OCI-LY1 (cell line): ENCODE results near the gene INTS15.

ENCODE experiments used
- H2AFZ ChIP-seq: fragments of 200-600 bp; sonication (generic), shearing (Covaris generic); 2 replicates; pipeline ENCODE4 v1.6.0; 2014; ENCODE audit warnings: antibody characterized with exemption, mild to moderate bottlenecking, low read length
- H3F3A ChIP-seq: fragments of 200-600 bp; sonication (generic), shearing (Covaris generic); 2 replicates; pipeline ENCODE4 v1.6.0; 2014; ENCODE audit warnings: mild to moderate bottlenecking, antibody characterized with exemption, low read length, moderate library complexity; ENCODE audit not compliant: insufficient read depth
- H3K27ac ChIP-seq: fragments of 200-600 bp; sonication (generic); 2 replicates; pipeline ENCODE4 v1.5.1; 2014; ENCODE audit warnings: low read length, mixed run types, mild to moderate bottlenecking, low read depth; ENCODE audit not compliant: poor library complexity, severe bottlenecking
- H3K27me3 ChIP-seq: fragments of 200-600 bp; sonication (generic); 2 replicates; pipeline ENCODE4 v1.6.0; 2014; ENCODE audit warnings: antibody characterized with exemption, mild to moderate bottlenecking, low read length, moderate library complexity; ENCODE audit not compliant: insufficient read depth
- H3K36me3 ChIP-seq: fragments of 200-600 bp; sonication (generic); 2 replicates; pipeline ENCODE4 v1.6.1; 2014; ENCODE audit warnings: mild to moderate bottlenecking, antibody characterized with exemption, low read length, moderate library complexity, mixed read lengths; ENCODE audit not compliant: insufficient read depth
- H3K4me1 ChIP-seq: fragments of 200-600 bp; sonication (generic); 2 replicates; pipeline ENCODE4 v1.5.1; 2014; ENCODE audit warnings: mild to moderate bottlenecking, low read length, moderate library complexity; ENCODE audit not compliant: insufficient read depth, severe bottlenecking
- H3K4me2 ChIP-seq: fragments of 200-600 bp; sonication (generic), shearing (Covaris generic); 2 replicates; pipeline ENCODE4 v1.6.1; 2014; ENCODE audit warnings: low read length
- H3K4me3 ChIP-seq: fragments of 200-600 bp; sonication (generic); 2 replicates; pipeline ENCODE4 v1.5.1; 2014; ENCODE audit warnings: low read length, low read depth, mild to moderate bottlenecking, mixed read lengths; ENCODE audit not compliant: poor library complexity, severe bottlenecking
- H3K79me2 ChIP-seq: fragments of 200-600 bp; shearing (Covaris generic); 2 replicates; pipeline ENCODE4 v1.6.1; 2016; ENCODE audit warnings: mixed run types, low read length, mixed read lengths; ENCODE audit not compliant: insufficient read depth
- H3K9ac ChIP-seq: fragments of 200-600 bp; sonication (generic), shearing (Covaris generic); 2 replicates; pipeline ENCODE4 v1.6.1; 2014; ENCODE audit warnings: mild to moderate bottlenecking, low read length, mixed read lengths
- H3K9me2 ChIP-seq: fragments of 200-600 bp; sonication (generic), shearing (Covaris generic); 2 replicates; pipeline ENCODE4 v1.6.1; 2014; ENCODE audit warnings: low read depth, mild to moderate bottlenecking, low read length, mixed read lengths
- H3K9me3 ChIP-seq: fragments of 200-600 bp; shearing (Covaris generic); 2 replicates; pipeline ENCODE4 v1.6.1; 2014; ENCODE audit warnings: low read length, mixed read lengths
- H4K20me1 ChIP-seq: fragments of 200-600 bp; sonication (generic), shearing (Covaris generic); 2 replicates; pipeline ENCODE4 v1.6.0; 2016; ENCODE audit warnings: mild to moderate bottlenecking, low read length; ENCODE audit not compliant: insufficient read depth
- CTCF ChIP-seq: fragments of 200-600 bp; sonication (generic), shearing (Covaris generic); IDR thresholded peaks from 2 replicates; pipeline ENCODE4 v1.5.1; 2017; ENCODE audit warnings: mild to moderate bottlenecking, antibody characterized with exemption, low read length, moderate library complexity, mixed read lengths
- EZH2 ChIP-seq: fragments of 200-600 bp; sonication (generic), shearing (Covaris generic); IDR thresholded peaks from 2 replicates; pipeline ENCODE4 v1.8.0; 2017; ENCODE audit warnings: borderline replicate concordance, mixed run types, mild to moderate bottlenecking, antibody characterized with exemption, low read length, moderate library complexity, mixed read lengths

INTS15 gene

GRCh38 chr7:6639627-6640026 is 49.8 kb downstream of the INTS15 start:
- H3K9me2 ChIP-seq = no peaks in the 10 kb centered on the region
- no peak overlapping the region for H3K4me3 ChIP-seq
- no peaks in the 10 kb centered on the region for H4K20me1 ChIP-seq
- H3K4me2 ChIP-seq = no peak overlapping the region
- H3K27ac ChIP-seq = no peak overlapping the region
- H3K36me3 ChIP-seq = peaks cover 56% of the 10 kb centered on the region
- no peaks in the 10 kb centered on the region for H3K27me3 ChIP-seq
- H3K9ac ChIP-seq = no peak overlapping the region
- no peak overlapping the region for H2AFZ ChIP-seq
- no peaks in the 10 kb centered on the region for H3F3A ChIP-seq
- H3K79me2 ChIP-seq = no peaks in the 10 kb centered on the region
- no peak for TF ChIP-seq CTCF
- no peak for TF ChIP-seq EZH2
- peaks cover 17% of the 10 kb centered on the region for H3K4me1 ChIP-seq
- H3K9me3 ChIP-seq = no peaks in the 10 kb centered on the region

- H3K4me2 ChIP-seq = no peak overlapping the region
- peaks cover 17% of the 10 kb centered on the region for H3K4me1 ChIP-seq
These were observed 50.5 kb downstream of the INTS15 start for GRCh38 chr7:6640246-6640721.

GRCh38 chr7:6641305-6642035 is 51.6 kb downstream of the INTS15 start:
- TF ChIP-seq EZH2 (no peak), CTCF (no peak)
- Histone ChIP-seq H3K9me2 (no peaks in the 10 kb centered on the region), H4K20me1 (no peaks in the 10 kb centered on the region), H3F3A (no peaks in the 10 kb centered on the region), H3K79me2 (no peaks in the 10 kb centered on the region), H3K27me3 (no peaks in the 10 kb centered on the region), H3K9ac (no peak overlapping the region), H3K36me3 (peaks cover 69% of the 10 kb centered on the region), H3K27ac (no peak overlapping the region), H3K4me1 (peaks cover 15% of the 10 kb centered on the region), H3K4me3 (no peak overlapping the region), H3K9me3 (no peaks in the 10 kb centered on the region), H2AFZ (no peak overlapping the region), H3K4me2 (no peak overlapping the region)

More at GRCh38 chr7:6640246-6640721, 50.5 kb downstream of the INTS15 start:
- H3K9me3 ChIP-seq = no peaks in the 10 kb centered on the region
- H3K9me2 ChIP-seq = no peaks in the 10 kb centered on the region
- H3K36me3 ChIP-seq = peaks cover 62% of the 10 kb centered on the region
- no peak overlapping the region for H3K27ac ChIP-seq
- no peaks in the 10 kb centered on the region for H3K79me2 ChIP-seq
- no peak overlapping the region for H2AFZ ChIP-seq
- no peaks in the 10 kb centered on the region for H3F3A ChIP-seq
- TF ChIP-seq EZH2 (no peak), CTCF (no peak)
- no peak overlapping the region for H3K9ac ChIP-seq
- no peak overlapping the region for H3K4me3 ChIP-seq
- no peaks in the 10 kb centered on the region for H3K27me3 ChIP-seq
- no peaks in the 10 kb centered on the region for H4K20me1 ChIP-seq
